ENCODE data around the gene ODAD4.

ODAD4 gene

DNA sequence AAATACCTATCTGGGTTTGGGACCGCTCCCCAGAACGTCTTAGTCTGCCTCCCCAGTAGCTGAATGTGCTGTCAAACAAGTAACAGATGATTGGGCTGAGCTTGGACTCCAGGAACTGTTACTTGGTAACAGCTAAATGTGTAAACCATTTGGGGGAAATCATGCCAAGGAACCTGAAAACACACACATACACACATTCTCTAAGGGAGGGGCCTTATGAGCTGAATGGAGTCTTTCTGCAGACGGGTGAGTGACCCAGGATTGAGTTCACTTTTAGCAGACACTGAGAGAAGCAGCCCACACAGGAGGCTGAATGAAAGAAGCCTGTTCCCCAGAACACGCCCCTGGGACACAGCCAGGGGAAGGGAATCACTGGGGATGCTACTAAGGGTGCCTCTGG, 13.2 kb upstream of the ODAD4 start:
- DNase-seq (ENCODE audit: low spot score), result peak; percentile 8
- TF ChIP-seq CTCF (conservative IDR thresholded peaks at IDR 0.05; ENCODE audit: low read depth), result no peak
- ChIA-PET CTCF (no interaction called here), POLR2A (ENCODE audit: low non-redundant PET) (no interaction called here)
- H3K27ac ChIP-seq, result peak overlapping the region; percentile 94

- DNase-seq (ENCODE audit: low spot score), result peak; percentile 30
- H3K27ac ChIP-seq, result peak overlapping the region; percentile 94
- no peak for TF ChIP-seq CTCF (conservative IDR thresholded peaks at IDR 0.05; ENCODE audit: low read depth)
- ChIA-PET POLR2A (ENCODE audit: low non-redundant PET) (interaction anchor here (0.5 to 0.7 kb wide), 2 partner anchors 57 to 105 kb away, joined by 3 to 5 read pairs; partner anchors contain the start of gene FKBP10), CTCF (interaction anchor here (0.7 kb wide), 1 partner anchor 612 kb away, joined by 3 read pairs; no protein-coding TSS in a partner anchor)
Observed at GRCh38 chr17:41917679-41918313, 12.6 kb upstream of the ODAD4 start.

GRCh38 chr17:41918314-41919164, 11.9 kb upstream of the ODAD4 start, which contains the start of gene ACLY:
Gene ACLY, minus strand, starts transcription at chr17:41918951. Its CDS starts 5,078 bp downstream, at chr17:41913873.
- peak within 1 kb of the TSS; percentile 94 for H3K27ac ChIP-seq
- no peak for TF ChIP-seq CTCF (conservative IDR thresholded peaks at IDR 0.05; ENCODE audit: low read depth)
- DNase-seq (ENCODE audit: low spot score), result peak; percentile 98
- CTCF ChIA-PET, result interaction anchor here (0.7 kb wide), 1 partner anchor 611 kb away, joined by 3 read pairs; no protein-coding TSS in a partner anchor
- POLR2A ChIA-PET (ENCODE audit: low non-redundant PET), result interaction anchor here (0.5 to 0.9 kb wide), 4 partner anchors 12 to 106 kb away, joined by 3 to 8 read pairs (median 4); partner anchors contain the start of genes FKBP10 and ODAD4

GRCh38 chr17:41919165-41919817, 11.1 kb upstream of the ODAD4 start:
- peak overlapping the region; percentile 94 for H3K27ac ChIP-seq
- no peak for TF ChIP-seq CTCF (conservative IDR thresholded peaks at IDR 0.05; ENCODE audit: low read depth)
- DNase-seq (ENCODE audit: low spot score), result peak; percentile 77
- CTCF ChIA-PET, result interaction anchor here (0.7 kb wide), 1 partner anchor 107 kb away, joined by 3 read pairs; the partner anchor contains the start of gene P3H4
- POLR2A ChIA-PET (ENCODE audit: low non-redundant PET), result interaction anchor here (0.9 kb wide), 1 partner anchor 11 kb away, joined by 3 read pairs; the partner anchor contains the start of gene ODAD4

DNA sequence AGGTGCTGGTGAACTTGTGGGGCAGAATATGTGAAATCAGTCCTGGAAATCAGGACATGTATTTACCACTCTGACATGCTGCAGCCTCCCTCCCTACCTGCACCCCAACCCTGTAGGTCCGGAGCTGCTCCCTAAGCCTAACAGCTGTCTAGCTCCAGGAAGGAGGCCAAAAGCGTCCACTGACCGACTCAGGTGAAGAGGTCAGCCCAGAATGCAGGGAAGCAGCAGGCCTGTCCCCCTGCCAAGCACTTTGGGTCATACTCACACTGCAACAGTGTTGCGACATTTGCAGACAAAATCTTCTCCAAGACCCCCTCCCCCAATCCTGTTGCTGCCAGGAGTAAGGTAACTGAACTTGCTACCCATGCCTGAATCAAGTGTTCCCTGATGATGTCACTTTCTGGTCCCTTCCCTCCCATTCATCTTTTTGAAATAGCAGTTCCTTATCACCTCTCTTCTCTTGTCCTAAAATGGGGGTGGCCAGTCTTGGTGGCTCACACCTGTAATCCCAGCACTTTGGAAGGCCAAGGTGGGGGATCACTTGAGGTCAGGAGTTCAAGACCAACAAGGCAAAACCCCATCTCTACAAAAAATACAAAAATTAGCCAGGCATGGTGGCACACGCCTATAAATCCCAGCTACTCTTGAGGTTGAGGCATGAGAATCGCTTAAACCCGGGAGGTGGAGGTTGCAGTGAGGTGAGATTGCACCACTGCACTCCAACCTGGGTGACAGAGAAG, 10.4 kb upstream of the ODAD4 start:
- ChIA-PET POLR2A (ENCODE audit: low non-redundant PET) (no interaction called here), CTCF (interaction anchor here (0.7 kb wide), 1 partner anchor 108 kb away, joined by 3 read pairs; the partner anchor contains the start of gene P3H4)
- peak overlapping the region; percentile 94 for H3K27ac ChIP-seq
- TF ChIP-seq CTCF (conservative IDR thresholded peaks at IDR 0.05; ENCODE audit: low read depth), result no peak
- peak; percentile 15 for DNase-seq (ENCODE audit: low spot score)
